DMS153 (cell line): ENCODE measurements around the gene IGSF9B.
"Not testable (repeated sequence)": the region's sequence is repeated elsewhere in the genome, so short reads cannot be mapped to it uniquely, and the experiment has no call there.

Experiments used
- DNase-seq: peaks from one replicate; lab custom pipeline; 2025; lab: John Stamatoyannopoulos, UW

Gene IGSF9B, protein sequence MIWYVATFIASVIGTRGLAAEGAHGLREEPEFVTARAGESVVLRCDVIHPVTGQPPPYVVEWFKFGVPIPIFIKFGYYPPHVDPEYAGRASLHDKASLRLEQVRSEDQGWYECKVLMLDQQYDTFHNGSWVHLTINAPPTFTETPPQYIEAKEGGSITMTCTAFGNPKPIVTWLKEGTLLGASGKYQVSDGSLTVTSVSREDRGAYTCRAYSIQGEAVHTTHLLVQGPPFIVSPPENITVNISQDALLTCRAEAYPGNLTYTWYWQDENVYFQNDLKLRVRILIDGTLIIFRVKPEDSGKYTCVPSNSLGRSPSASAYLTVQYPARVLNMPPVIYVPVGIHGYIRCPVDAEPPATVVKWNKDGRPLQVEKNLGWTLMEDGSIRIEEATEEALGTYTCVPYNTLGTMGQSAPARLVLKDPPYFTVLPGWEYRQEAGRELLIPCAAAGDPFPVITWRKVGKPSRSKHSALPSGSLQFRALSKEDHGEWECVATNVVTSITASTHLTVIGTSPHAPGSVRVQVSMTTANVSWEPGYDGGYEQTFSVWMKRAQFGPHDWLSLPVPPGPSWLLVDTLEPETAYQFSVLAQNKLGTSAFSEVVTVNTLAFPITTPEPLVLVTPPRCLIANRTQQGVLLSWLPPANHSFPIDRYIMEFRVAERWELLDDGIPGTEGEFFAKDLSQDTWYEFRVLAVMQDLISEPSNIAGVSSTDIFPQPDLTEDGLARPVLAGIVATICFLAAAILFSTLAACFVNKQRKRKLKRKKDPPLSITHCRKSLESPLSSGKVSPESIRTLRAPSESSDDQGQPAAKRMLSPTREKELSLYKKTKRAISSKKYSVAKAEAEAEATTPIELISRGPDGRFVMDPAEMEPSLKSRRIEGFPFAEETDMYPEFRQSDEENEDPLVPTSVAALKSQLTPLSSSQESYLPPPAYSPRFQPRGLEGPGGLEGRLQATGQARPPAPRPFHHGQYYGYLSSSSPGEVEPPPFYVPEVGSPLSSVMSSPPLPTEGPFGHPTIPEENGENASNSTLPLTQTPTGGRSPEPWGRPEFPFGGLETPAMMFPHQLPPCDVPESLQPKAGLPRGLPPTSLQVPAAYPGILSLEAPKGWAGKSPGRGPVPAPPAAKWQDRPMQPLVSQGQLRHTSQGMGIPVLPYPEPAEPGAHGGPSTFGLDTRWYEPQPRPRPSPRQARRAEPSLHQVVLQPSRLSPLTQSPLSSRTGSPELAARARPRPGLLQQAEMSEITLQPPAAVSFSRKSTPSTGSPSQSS (N-terminal part only)

DNA sequence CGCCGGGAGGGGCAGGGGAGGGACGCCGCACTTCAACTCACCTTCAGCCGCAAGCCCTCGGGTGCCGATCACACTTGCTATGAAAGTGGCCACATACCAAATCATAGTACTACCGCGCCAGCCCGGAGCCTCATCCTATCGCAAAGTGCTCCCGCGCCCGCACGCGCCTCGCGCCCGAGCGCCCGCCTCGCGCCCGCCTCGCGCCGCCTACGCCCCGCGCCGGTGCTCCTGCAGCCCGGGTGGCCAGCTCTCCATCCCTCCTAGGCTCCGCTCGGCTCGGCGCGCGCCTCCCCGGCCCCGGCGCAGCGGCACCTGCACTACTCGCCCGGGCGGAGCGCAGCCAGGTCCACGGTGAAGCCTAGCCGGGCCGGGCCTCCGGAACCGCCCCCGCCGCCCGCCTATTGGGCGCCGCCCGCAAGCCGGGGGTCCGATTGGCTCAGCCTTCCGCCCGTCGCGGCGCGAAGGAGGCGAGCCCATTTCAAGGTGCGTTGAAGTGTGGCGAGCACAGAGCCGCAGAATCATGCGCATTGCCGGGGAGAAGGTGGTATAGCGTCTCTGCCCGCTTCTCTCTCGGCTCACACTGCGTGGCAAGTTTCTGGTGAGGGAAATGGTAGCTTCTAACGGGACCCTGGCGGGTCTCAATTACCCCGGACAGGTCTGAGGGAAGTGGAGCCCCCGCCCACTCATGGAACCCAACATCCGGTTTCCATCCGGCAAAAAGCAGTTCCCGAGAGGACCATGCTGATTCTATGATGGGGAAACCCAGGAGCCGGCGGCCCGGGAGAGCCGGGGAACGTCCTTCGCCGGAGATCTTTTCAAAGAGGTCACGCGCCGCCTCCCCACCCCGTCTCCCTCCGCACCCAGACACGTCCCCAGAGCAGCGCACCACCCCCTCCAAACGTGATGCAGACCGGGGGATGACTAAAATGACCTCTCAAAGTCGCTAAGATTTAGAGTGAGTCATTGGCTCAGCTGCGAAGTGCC lies at the start of gene IGSF9B:
TSS of gene IGSF9B (minus strand) at position 319 of the 984 bp plus-strand sequence. CDS start at position 105, 214 bp downstream.
- peak; percentile 84 for DNase-seq

DNA sequence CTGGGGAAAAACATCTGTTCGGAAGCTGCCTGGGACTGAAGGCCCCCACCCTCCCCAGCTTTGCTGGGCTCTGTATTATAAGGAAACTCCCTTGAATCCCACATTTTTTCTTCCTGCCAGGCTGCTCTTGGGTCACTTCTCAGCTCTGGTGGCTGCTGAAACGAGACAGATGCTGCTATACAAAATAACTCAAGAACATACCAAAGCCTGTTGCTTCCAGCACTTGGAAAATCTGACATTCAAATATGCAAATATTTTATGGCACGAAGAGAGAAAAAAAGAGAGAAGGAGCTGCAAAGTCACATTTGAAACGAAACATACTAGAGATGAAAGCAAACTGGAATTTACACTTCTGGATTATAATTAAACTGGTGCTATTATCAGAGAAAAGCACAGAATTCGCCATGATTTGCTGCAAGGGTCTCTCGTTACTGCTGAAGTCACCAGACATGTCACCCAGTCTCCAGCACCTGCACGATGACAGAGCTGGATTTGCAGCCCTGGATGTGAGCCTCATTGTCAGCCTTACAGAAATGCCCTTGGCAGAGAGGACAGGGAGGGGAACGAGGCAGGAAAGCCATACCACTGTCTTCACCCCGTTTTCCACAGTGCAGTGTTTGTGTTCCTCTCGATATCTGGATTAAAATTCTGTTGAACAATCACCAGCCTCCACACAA lies 47.9 kb upstream of the IGSF9B start:
- no peak for DNase-seq

DNA sequence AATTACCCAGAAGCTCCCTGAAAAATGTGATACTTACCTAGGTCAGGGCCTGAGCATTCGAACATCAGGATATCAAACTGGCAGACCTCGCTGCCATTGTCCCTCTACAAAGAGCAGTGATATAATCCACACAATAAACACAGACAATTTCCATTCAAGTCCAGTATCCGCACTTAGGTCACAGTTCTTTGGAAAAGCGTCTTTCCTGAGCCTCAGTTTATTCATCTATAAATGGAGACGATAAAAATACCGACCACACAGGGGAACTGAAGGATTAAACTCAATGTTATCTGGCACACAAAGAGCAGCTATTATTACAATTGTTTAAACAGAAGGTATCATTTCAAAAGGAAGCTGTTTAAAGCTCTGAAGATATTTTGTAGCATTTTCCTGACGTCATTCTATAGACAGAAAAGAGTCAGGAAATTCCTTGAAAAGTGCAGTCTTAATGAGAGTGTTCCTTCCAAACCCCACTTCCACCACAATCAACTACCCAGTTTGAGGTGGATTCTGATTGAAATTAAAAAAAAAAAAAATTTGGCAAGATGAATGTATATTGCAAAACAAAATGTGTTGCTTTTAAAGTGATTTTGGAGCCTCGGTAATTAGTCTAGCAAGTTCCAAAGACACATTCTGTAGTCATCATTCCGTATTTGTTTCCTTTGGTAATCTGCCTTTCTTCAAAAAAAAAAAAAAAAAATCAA lies 47.2 kb upstream of the IGSF9B start:
- no peak for DNase-seq

DNA sequence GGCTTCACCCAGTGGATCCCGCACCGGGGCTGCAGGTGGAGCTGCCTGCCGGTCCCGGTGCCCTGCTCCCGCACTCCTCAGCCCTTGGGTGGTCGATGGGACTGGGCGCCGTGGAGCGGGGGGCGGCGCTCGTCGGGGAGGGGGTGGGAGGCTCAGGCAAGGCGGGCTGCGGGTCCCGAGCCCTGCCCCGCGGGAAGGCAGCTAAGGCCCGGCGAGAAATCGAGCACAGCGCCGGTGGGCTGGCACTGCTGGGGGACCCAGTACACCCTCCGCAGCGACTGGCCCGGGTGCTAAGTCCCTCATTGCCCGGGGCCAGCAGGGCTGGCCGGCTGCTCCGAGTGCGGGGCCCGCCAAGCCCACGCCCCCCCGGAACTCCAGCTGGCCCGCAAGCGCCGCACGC lies 46.1 kb upstream of the IGSF9B start:
- not testable (repeated sequence) for DNase-seq

DNA sequence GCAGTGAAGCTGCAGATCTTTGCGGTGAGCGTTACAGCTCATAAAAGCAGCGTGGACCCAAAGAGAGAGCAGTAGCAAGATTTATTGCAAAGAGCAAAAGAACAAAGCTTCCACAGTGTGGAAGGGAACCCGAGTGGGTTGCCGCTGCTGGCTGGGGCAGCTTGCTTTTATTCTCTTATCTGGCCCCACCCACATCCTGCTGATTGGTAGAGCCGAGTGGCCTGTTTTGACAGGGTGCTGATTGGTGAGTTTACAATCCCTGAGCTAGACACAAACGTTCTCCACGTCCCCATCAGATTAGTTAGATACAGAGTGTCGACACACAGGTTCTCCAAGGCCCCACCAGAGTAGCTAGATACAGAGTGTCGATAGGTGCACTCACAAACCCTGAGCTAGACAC lies 45.6 kb upstream of the IGSF9B start:
- DNase-seq = not testable (repeated sequence)

DNA sequence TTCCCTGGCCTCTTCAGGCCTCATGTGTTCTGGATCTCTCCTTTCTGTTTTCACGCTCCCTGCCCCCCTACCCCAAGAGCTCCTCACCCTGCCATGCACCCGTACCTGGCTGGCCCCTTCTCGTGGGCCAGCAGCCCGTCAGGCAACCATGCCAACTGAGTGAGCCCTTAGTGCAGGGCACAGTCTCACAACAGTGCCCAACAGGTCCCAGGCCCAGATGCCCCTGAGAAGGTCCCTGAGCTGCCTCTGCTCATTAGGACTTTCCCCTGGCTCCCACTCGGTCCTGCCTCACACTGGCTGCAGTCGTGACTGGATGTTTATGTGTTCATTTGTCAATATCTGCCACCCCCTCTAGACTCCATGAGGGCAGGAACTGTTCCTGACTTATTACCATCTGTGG lies 44.8 kb upstream of the IGSF9B start:
- no peak for DNase-seq

DNA sequence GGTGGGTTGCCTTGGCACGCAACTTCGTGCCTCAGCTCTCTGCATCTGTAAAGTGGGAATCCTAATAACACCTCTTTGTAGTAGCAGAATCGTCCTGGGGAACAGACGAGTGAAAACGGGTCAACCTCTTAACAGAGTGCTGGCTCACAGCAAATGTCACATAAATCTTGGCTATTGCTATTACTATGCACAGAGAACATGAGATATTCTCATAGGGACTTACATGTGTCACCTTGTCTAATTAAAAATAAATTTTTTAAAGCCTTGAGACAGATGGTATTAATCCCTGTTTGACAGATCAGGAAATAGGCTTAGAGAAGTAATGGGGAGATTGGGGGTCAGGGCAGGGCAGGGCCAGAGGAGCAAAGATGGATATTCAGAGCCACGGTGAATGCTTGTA lies 44.3 kb upstream of the IGSF9B start:
- no peak for DNase-seq

DNA sequence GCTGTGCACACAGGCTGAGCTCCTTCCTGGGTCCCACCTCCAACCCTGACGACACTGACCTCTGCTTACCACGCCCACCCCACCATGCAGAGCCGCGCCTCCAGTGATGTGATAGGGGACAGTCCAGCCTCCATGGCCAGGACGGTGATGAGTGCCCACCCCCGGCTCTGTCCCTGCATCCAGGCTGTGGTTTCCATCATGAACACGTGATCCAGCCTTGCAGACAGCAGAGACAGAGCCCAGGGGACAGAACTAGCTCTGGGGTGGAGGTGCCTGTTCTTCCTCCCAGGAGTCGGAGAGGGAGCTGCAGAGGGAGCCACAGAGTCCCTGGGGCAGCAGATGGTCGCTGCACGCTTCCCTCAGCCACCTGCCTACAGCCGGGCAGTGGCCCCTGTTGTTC lies 42.6 kb upstream of the IGSF9B start:
- no peak for DNase-seq

DNA sequence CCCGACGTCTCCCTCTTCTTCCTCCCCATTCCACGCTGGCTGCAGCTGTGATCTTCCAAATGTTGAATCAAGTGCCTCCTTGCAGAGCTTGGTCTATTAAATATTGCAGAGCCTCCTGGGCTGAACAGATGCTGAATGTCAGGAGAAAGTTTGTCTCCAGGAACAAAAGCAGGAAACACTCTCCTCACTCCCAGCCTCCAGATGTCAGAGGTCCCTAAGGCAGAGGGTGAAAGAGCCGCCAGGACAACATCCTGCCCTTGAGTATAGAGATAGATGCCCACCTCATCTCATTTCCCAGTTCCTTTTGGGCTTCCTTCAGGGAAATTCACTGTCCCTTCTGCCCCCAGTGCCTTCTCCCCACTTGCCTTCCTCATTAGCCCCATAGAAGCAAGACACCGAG lies 40.8 kb upstream of the IGSF9B start:
- DNase-seq = no peak

DNA sequence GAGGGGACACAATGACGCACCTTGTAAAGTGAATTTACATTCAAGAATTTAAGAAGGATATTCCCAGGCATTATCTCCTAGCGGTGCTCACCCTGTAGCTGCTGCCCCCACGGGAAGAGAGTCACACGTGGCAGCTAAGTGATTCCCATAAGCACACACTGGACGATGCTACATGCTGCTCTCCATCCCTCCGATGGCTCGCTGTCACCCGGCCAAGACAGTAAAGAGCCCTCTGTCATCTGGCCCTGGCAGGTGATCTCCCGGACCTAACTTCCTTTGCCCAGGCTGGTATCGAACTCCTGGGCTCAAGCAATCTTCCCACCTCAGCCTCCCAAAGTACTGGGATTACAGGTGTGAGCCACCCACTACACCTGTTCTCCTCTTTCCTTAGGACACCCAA lies 39.9 kb upstream of the IGSF9B start:
- no peak for DNase-seq

DNA sequence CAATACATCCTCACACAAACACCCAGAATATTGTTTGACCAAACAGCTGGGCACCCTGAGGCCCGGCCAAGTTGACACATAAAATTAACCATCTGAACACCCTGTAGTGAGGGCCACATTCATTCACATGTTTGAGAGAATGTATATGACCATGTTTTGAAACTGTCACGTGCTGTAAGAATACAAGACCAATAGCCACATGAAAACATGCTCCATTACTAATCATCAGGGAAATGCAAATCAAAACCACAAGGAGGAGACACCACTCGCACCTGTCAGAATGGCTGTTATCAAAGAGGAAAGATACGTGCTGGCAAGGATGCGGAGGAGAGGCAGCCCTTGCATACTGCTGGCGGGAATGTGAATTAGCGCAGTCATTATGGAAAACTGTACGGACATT lies 38.3 kb upstream of the IGSF9B start:
- no peak for DNase-seq

DNA sequence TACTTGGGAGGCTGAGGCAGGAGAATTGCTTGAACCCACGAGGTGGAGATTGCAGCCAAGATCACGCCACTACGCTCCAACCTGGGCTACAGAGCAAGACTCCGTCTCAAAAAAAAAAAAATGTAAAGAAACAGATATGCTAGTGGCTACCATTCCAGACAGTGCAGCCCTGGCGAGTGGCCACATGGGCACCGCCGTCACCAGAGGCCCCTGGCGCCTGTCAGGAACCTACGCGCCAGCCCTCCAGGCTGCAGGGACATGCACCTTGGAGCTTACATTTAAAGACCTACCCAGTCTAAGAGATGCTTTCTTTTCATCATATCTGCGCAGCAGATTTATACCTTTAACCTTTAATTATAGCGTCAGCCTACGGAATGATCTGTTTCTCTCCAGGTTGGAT lies 37.2 kb upstream of the IGSF9B start:
- DNase-seq = no peak

DNA sequence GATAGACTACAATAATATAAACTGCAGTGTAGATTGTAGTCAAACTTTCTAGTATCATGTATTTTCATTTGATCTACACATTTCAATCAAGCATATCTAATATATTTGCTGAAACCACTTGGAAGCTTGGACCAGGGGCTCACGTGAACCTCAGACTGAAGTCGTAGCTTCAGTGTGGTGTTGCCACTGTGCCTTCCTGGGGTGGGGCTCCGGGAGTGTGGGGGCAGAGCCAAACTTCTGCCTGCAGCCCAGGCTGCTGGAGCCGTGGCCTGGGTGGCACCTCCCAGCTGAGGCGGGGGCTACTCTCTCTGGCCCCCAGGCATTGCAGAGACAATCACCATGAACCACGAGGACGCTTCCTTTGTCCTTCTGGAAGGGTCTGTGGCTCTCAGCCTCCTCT lies 36.3 kb upstream of the IGSF9B start:
- no peak for DNase-seq

DNA sequence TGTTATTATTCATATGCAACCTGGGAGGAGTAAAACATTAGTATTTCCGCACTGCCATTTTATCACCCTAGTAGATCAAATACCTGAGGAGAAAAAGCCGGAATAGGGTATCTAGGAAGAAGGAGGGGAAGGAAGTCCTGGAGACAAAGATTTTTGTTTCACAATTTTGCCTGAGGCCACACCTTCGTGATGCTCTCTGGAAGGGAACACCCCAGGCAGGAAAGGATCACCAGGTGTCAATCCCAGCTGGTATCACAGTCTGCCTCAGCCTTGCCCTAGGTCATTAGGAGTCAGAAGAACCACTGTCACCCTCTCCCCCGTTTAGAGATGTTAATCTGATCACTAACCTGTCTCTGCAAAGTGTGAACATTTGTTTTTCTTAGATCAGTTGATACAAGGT lies 35.4 kb upstream of the IGSF9B start:
- DNase-seq = no peak

DNA sequence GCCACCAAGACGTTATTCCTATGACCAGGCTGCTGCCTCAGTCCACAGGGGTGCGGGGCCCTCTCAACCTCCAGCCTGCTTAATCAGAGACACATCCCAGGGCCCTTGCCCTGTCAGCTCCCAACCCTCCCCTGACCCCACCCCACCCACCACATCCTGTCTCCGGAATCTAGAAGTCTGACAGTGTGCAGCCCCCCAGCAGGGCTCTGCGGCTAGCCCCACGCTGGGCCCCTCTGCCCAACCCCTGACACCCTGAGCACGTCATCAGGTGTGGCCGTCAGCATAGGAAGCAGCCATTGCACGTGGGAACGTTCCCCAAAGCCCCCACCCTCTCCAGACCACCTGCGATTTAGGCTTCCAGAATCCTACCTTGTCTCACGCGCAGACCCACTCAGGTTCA lies 34.3 kb upstream of the IGSF9B start:
- no peak for DNase-seq

DNA sequence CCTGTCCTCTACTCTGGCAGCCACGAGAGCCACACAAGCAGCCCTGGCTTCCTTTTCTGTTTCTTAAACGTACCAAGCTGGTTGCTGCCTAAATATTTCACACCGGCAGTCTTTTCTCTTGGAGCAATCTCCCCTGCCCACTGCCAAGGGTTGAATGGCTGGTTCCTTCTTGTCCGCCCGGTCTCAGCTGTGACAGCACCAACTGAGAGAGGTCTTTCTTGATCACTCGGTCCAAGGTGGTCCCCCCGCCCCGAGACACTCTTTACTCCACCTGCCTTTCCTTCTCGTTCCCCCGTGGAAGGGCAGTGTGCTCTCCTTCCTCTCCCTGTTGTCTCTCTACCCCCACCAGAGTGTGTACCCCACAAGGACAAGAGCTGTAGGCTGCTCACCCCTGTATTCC lies 33.7 kb upstream of the IGSF9B start:
- no peak for DNase-seq

DNA sequence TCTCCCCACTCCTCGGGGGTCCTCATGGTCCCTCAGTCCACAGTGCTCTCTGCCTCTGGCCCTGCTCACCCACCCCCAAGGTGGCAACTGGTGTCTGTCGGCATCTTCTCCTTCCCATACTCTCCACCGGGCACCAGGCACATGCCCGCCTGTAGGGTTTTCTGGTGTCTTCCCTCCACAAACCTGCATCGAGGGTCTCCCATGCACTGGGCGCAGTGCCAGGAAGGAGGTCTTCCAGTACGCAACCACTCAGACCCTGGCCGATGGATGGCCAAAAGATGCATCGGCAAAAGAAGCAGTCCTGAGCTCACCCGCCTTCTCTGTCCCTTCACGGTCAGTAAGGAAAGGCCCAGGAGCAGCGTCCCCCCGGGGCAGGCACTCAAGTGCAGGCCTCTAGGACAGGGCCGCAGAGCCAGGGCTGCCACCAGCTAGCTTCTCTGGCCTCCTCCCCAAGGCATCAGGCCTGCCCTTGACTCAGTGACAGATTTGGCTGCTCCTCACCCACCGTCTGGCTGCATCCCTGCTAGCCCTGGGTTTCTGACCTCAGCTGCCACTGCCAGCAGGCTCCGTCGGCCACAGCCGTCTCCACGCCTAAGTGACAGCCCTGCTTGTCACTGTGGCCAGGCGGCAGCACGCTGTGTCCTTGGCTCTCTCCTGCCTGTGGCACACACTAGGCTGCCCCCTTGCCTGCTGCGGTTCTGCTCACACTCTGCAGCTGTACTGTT lies 32.1 kb upstream of the IGSF9B start:
- no peak for DNase-seq

DNA sequence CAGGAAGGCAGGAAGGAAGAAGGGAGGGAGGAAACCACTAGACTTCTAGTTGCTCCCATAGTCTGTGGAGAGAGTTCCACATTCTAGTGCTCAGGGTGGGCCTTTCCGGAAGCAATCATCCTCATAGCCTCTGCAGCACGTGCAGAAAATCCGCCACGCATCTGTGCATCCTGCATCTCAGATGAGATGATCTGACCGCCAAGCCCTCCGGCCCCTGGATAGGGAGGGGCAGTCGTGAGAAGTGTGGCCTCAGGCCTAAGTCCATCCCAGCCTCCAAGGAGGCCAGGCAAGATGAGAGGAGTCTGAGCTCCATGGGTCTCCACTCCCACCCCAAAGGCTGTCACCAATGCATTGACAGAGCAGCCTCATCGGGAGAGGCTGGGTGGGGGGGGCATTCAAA lies 30.4 kb upstream of the IGSF9B start:
- DNase-seq = no peak
